Esophagus squamous epithelium (tissue), 4 donors: ENCODE measurements around the gene CFAP53.

Experiments used
- POLR2A ChIP-seq, 4 donors: fragments of 450-650 bp; IDR thresholded peaks; one replicate each; pipeline ENCODE4 v1.6.1; 2017; ENCODE audit warnings: antibody characterized with exemption in 4 of 4, mild to moderate bottlenecking in 4 of 4, moderate library complexity in 3 of 4
- TF ChIP-seq, protein P1 (sequence below), 6 experiments: fragments of 450-650 bp in 4 of 6; fragments of 200-600 bp in 2 of 6; sonication (generic) in 2 of 6; IDR thresholded peaks; one replicate each; pipeline ENCODE4 v1.5.1; 2016 to 2019; ENCODE audit warnings: antibody characterized with exemption in 6 of 6, mild to moderate bottlenecking in 4 of 6, moderate library complexity in 4 of 6

DNA sequence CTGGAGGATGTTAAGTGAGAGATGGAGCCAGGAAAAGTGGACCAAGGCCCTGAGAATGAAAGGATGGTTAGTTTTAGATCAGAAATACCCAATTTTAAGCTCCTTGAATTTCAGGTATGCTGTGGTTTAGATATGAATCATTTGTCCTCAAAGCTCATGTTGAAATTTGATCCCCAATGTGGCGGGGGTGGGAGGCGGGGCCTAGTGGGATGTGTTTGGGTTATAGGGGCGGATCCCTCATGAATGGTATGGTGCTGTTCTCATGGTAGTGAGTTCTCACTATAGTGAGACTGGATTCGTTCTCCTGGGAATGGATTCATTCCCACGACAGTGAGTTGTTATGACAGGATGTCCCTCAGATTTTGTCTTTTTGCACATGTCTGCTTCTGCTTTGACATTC, 82.7 kb downstream of the CFAP53 start:
- TF ChIP-seq, protein P1, sequence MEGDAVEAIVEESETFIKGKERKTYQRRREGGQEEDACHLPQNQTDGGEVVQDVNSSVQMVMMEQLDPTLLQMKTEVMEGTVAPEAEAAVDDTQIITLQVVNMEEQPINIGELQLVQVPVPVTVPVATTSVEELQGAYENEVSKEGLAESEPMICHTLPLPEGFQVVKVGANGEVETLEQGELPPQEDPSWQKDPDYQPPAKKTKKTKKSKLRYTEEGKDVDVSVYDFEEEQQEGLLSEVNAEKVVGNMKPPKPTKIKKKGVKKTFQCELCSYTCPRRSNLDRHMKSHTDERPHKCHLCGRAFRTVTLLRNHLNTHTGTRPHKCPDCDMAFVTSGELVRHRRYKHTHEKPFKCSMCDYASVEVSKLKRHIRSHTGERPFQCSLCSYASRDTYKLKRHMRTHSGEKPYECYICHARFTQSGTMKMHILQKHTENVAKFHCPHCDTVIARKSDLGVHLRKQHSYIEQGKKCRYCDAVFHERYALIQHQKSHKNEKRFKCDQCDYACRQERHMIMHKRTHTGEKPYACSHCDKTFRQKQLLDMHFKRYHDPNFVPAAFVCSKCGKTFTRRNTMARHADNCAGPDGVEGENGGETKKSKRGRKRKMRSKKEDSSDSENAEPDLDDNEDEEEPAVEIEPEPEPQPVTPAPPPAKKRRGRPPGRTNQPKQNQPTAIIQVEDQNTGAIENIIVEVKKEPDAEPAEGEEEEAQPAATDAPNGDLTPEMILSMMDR (IDR thresholded peaks at IDR 0.05): no peak
- TF ChIP-seq POLR2A (IDR thresholded peaks at IDR 0.05): no peak
